Tibial nerve (tissue), 4 donors: ENCODE data around the gene SRR.

Experiments used
- CTCF ChIP-seq, 5 experiments: fragments of 200-600 bp in 3 of 5; fragments of 450-650 bp in 2 of 5; sonication (generic) in 3 of 5; IDR thresholded peaks; one replicate each; pipeline ENCODE4 v1.5.1; 2016 to 2019; ENCODE audit warnings: antibody characterized with exemption in 5 of 5, mild to moderate bottlenecking in 3 of 5, moderate library complexity in 2 of 5
- EP300 ChIP-seq, 2 donors: sonication (generic); formaldehyde crosslinking; IDR thresholded peaks; one replicate each; pipeline ENCODE4 v1.6.1; 2017; ENCODE audit warnings: antibody characterized with exemption in 2 of 2, mild to moderate bottlenecking in 1 of 2
- POLR2A ChIP-seq, 2 donors: fragments of 450-650 bp; IDR thresholded peaks; one replicate each; pipeline ENCODE4 v1.6.1; 2017; ENCODE audit warnings: antibody characterized with exemption in 2 of 2, mild to moderate bottlenecking in 2 of 2, moderate library complexity in 2 of 2

- no peak for TF ChIP-seq POLR2A (IDR thresholded peaks at IDR 0.05)
- no peak for TF ChIP-seq CTCF (IDR thresholded peaks at IDR 0.05)
- no peak for TF ChIP-seq EP300 (IDR thresholded peaks at IDR 0.05)
Observed at GRCh38 chr17:2279707-2280106, 24.0 kb upstream of the SRR start.
